Heart left ventricle (tissue), 16 donors: ENCODE measurements around the gene SLC35F3. TPM values are rescaled to one million over a fixed set of nuclear protein-coding genes. Genes with fewer than 3 reads are reported as not detected.

Experiments
- ATAC-seq, 4 donors: fragments of 200-7000 bp; cut with Tn5 transposase; one replicate each; pipeline ENCODE4 v1.9.1; 2020 to 2022; ENCODE audit warnings: moderate library complexity in 4 of 4, mild to moderate bottlenecking in 3 of 4, moderate number of reproducible peaks in 1 of 4
- DNase-seq, 5 donors: peaks; one replicate each; pipeline ENCODE4 v3.0.0-alpha.2; 2020
- H3K27ac ChIP-seq, 12 donors: fragments of 200-600 bp; sonication (generic) in 4 of 12; one replicate each; pipeline versions ENCODE4 v1.5.0 to v1.8.0; 2016 to 2022; ENCODE audit warnings: mild to moderate bottlenecking in 2 of 12
- H3K27me3 ChIP-seq, 9 donors: fragments of 200-600 bp; sonication (generic) in 2 of 9; one replicate each; pipeline versions ENCODE4 v1.5.1 to v1.8.0; 2016 to 2022; ENCODE audit warnings: mild to moderate bottlenecking in 3 of 9
- H3K36me3 ChIP-seq, 9 donors: fragments of 200-600 bp; sonication (generic) in 2 of 9; one replicate each; pipeline versions ENCODE4 v1.5.0 to v1.8.0; 2018 to 2022; ENCODE audit warnings: mild to moderate bottlenecking in 2 of 9
- H3K4me1 ChIP-seq, 12 donors: fragments of 200-600 bp; sonication (generic) in 4 of 12; one replicate each; pipeline versions ENCODE4 v1.5.0 to v1.8.0; 2016 to 2022; ENCODE audit warnings: mild to moderate bottlenecking in 3 of 12
- H3K4me3 ChIP-seq, 12 donors: fragments of 200-600 bp; sonication (generic) in 4 of 12; one replicate each; pipeline versions ENCODE4 v1.5.0 to v1.8.0; 2017 to 2022; ENCODE audit warnings: mild to moderate bottlenecking in 9 of 12, moderate library complexity in 4 of 12
- H3K9me3 ChIP-seq, 12 donors: fragments of 200-600 bp; sonication (generic) in 4 of 12; one replicate each; pipeline versions ENCODE4 v1.5.0 to v1.8.0; 2016 to 2022; ENCODE audit warnings: mild to moderate bottlenecking in 1 of 12
- POLR2A ChIP-seq, 2 donors: fragments of 450-650 bp; IDR thresholded peaks; one replicate each; pipeline ENCODE4 v1.6.1; 2017; ENCODE audit warnings: antibody characterized with exemption in 2 of 2, mild to moderate bottlenecking in 2 of 2, moderate library complexity in 2 of 2
- WGBS, 4 donors: extraction: QIAGEN DNeasy Blood & Tissue Kit in 2 of 4; methylation state at CpG; one replicate each; pipeline versions ENCODE4 v1.1.5 to v1.1.7; 2013 to 2018; 5-methylcytosine and 5-hydroxymethylcytosine counted together
- intact Hi-C, 10 donors: fragments of 100-400 bp; cut with DNase I; formaldehyde crosslinking; loops; one replicate each; pipeline versions ENCODE4 v1.11.1 to v1.14.2; 2022
- polyA plus RNA-seq, 2 donors: library from polyadenylated mRNA; stranded (reverse); fragments of 200-250 nt; gene quantifications; one replicate each; pipeline ENCODE4 v1.2.3, GENCODE V29; 2013
- total RNA-seq, 9 donors: library from RNA; depleted of rRNA in 2 of 9; stranded (reverse); fragments of >200 nt in 2 of 9; fragmentation: NEBNext Ultra II Directional in 3 of 9; extraction: Animal tissue kit (Norgen Biotek cat#: 25700) in 3 of 9; gene quantifications; one replicate each; pipeline versions ENCODE4 v1.1.0 to v1.2.4, GENCODE V29; 2016 to 2023
- TF ChIP-seq, protein P1 (sequence below), 12 donors: fragments of 200-600 bp; sonication (generic) in 4 of 12; IDR thresholded peaks; one replicate each; pipeline versions ENCODE4 v1.5.0 to v1.8.0; 2018 to 2022; ENCODE audit warnings: antibody characterized with exemption in 12 of 12, mild to moderate bottlenecking in 5 of 12
- donor health status: ischemic (EF 13 %, LVEDD 7.1; RV severe dilation, severe dysfunction).
- donor health status: healthy with polysubstance abuse.
- donor health status: DM: no; HTN: yes; CAD: no.
- donor health status: DM: no; HTN: no; CAD: no.
- donor health status: ischemic (EF 25% LVEDD 6.9; RV normal size, moderate dysfunction).
- donor health status: ischemic (EF 25% LVEDD 5.7; RV mildly dilated, moderate dysfunction).
- donor health status: healthy.
- donor health status: DM: yes; HTN: yes; CAD: no.
- donor health status: ischemic (EF 35%, LVEDD 5.7; RV mildly dilated, moderate dysfunction).
- donor health status: nonischemic (EF 11% LVEDD 7.7; RV severe dilation, severe dysfunction).
- donor health status: DM: yes; HTN: yes; CAD: no.
- donor health status: PGD.
- donor health status: ischemic (EF 29% LVEDD 5.4; RV normal size, mild dysfunction).
- donor health status: nonischemic (EF 23%, LVEDD 6.1; RV moderate dilation, normal function).

SLC35F3 gene
- total and polyA plus RNA-seq, 11 donors: 0.03 to 0.11 (median 0.11) TPM; not detected in 8

DNA sequence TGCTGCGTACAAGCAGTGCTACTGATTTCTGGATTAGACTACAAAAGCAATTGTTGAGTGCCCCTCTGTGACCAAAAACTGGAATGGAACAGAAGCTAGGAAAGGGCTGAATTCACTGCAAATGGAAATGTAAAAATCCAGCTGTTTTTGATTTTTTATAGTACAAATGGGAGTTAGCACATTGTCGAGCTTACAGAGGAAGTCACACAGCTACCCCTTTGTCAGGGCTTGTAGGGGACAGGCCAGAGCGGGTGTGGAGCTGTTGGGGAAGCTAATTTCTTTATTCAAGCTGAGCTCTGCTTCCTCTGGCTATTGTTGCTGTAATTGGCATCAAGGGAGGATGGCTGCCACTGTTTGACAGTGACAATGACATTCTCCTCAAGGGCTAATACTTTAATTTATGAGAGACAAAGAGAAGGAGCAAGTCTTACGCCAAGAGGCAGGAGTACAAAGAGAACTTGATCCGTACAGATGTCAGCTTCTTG is 96.1 kb downstream of the SLC35F3 start:
- intact Hi-C loops: no loop called here
- no peaks in the 10 kb centered on the region for H3K36me3 ChIP-seq
- H3K27ac ChIP-seq: no peak overlapping the region
- TF ChIP-seq, protein P1, sequence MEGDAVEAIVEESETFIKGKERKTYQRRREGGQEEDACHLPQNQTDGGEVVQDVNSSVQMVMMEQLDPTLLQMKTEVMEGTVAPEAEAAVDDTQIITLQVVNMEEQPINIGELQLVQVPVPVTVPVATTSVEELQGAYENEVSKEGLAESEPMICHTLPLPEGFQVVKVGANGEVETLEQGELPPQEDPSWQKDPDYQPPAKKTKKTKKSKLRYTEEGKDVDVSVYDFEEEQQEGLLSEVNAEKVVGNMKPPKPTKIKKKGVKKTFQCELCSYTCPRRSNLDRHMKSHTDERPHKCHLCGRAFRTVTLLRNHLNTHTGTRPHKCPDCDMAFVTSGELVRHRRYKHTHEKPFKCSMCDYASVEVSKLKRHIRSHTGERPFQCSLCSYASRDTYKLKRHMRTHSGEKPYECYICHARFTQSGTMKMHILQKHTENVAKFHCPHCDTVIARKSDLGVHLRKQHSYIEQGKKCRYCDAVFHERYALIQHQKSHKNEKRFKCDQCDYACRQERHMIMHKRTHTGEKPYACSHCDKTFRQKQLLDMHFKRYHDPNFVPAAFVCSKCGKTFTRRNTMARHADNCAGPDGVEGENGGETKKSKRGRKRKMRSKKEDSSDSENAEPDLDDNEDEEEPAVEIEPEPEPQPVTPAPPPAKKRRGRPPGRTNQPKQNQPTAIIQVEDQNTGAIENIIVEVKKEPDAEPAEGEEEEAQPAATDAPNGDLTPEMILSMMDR (IDR thresholded peaks at IDR 0.05): no peak
- no peaks in the 10 kb centered on the region for H3K9me3 ChIP-seq
- DNase-seq: no peak
- no peak overlapping the region for H3K4me3 ChIP-seq
- WGBS, 4 donors: 58 to 60% (median 60%) methylated on average over 5 of the region's 5 CpGs
- peaks cover 0 to 13% (median 0%) of the 10 kb centered on the region in 9 donors for H3K27me3 ChIP-seq
- no peaks in the 10 kb centered on the region for H3K4me1 ChIP-seq
- ATAC-seq: no peak

DNA sequence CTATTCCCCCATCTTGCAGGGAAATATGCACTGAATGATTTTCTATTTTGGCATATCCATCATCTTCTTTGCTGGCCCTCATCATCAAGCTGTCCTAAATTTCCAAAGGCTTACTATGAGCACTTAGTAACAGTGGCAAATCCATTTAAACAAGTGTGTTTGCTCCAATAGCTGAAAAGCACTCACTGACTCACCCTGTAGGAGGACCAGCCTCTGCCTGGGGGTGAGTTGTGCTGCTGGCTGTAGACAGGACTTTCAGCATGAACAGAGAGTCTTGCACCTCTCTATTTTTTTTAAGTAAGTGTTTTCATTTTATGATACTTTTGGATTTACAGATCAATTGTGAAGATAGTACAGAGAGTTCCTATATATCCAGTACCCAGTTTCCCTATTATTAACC is 97.3 kb downstream of the SLC35F3 start:
- no peak for ATAC-seq
- Histone ChIP-seq H3K4me1 (no peaks in the 10 kb centered on the region), H3K36me3 (no peaks in the 10 kb centered on the region), H3K9me3 (no peaks in the 10 kb centered on the region), H3K4me3 (no peak overlapping the region), H3K27ac (no peak overlapping the region), H3K27me3 (peaks cover 0 to 13% (median 0%) of the 10 kb centered on the region in 9 donors)
- intact Hi-C loops: no loop called here
- TF ChIP-seq POLR2A (IDR thresholded peaks at IDR 0.05): no peak
- TF ChIP-seq, protein P1 (IDR thresholded peaks at IDR 0.05): no peak
- no peak for DNase-seq

DNA sequence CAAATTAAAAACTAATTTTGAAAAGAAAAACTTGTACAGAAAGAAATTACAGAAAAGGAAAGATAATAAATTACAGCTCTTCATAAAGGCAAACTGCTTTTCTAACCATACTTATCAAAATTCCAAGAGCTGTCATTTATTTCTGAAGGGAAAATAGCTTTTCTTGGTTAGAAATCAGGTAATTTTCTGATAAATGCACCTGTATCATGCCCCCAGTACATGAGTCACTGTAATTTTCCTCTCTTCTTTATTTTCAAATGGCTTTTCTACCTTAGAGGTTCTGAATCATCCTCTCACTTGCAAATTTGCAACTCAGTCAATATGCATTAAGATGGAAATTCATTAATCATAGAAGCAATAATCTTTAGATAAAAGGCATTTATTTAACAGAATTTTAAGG is 100.1 kb downstream of the SLC35F3 start:
- Histone ChIP-seq H3K4me3 (no peak overlapping the region), H3K27ac (no peak overlapping the region), H3K27me3 (peaks cover 0 to 11% (median 0%) of the 10 kb centered on the region in 9 donors), H3K4me1 (no peaks in the 10 kb centered on the region), H3K36me3 (no peaks in the 10 kb centered on the region), H3K9me3 (peaks cover 0 to 7% (median 0%) of the 10 kb centered on the region in 12 donors)
- DNase-seq (no peak), ATAC-seq (no peak)
- intact Hi-C loops: no loop called here
- TF ChIP-seq, protein P1 (IDR thresholded peaks at IDR 0.05): no peak
- no peak for TF ChIP-seq POLR2A (IDR thresholded peaks at IDR 0.05)

DNA sequence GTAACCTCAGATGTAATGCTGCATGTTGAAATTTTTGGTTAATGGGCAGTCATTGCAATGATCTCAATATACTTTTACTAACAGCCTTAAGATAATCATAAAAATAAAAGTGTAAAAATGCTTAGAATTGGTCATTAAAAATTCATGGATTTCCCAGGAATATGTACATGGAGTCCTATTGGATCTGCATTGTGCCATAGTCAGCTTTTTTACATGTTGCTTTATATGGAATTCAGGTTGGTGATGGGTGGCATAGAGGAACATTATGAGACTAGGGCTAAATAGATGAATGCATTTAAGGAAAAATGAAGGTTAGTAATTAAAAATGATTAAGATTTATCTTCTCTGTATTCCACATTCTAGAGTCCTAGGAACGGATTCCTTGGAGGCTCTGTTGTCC is 103.2 kb downstream of the SLC35F3 start:
- H3K27ac ChIP-seq: no peak overlapping the region
- H3K27me3 ChIP-seq: peaks cover 0 to 18% (median 0%) of the 10 kb centered on the region in 9 donors
- H3K36me3 ChIP-seq: no peaks in the 10 kb centered on the region
- no peak overlapping the region for H3K4me3 ChIP-seq
- peaks cover 0 to 16% (median 0%) of the 10 kb centered on the region in 12 donors for H3K9me3 ChIP-seq
- DNase-seq (no peak), ATAC-seq (no peak)
- TF ChIP-seq, protein P1 (IDR thresholded peaks at IDR 0.05): no peak
- no peak for TF ChIP-seq POLR2A (IDR thresholded peaks at IDR 0.05)
- 74 to 81% (median 78%) methylated on average over 1 of the region's 1 CpG for WGBS, 4 donors
- intact Hi-C loops: no loop called here
- H3K4me1 ChIP-seq: no peaks in the 10 kb centered on the region
